HG02973 (cell line): Measurements from ENCODE around the gene SPPL2B.

Experiments
- ATAC-seq: cut with Tn5 transposase; IDR thresholded peaks from one replicate; pipeline ENCODE4 v1.9.1; 2021; ENCODE audit warnings: moderate library complexity; ENCODE audit not compliant: unreplicated experiment

Gene SPPL2B

DNA sequence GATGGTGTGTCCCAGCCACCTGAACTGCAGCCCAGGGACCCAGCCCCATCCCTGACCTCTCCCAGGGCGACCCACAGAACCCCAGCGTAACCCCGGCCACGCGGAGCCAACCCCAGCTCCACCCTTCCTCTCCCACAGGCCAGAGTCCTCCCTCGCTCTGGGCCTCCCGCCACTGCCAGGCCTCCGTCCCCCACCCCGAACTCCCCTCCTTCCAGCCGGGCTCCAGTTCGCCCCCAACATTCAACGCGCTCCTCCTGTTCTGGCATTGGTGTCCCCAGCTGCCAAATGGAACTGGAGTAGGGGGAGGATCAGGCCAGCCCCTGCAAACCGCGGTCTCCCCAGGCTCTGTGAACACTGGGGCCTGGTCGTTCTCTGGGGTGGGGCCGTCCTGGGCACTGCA lies 28.0 kb upstream of the SPPL2B start:
- ATAC-seq: no peak

DNA sequence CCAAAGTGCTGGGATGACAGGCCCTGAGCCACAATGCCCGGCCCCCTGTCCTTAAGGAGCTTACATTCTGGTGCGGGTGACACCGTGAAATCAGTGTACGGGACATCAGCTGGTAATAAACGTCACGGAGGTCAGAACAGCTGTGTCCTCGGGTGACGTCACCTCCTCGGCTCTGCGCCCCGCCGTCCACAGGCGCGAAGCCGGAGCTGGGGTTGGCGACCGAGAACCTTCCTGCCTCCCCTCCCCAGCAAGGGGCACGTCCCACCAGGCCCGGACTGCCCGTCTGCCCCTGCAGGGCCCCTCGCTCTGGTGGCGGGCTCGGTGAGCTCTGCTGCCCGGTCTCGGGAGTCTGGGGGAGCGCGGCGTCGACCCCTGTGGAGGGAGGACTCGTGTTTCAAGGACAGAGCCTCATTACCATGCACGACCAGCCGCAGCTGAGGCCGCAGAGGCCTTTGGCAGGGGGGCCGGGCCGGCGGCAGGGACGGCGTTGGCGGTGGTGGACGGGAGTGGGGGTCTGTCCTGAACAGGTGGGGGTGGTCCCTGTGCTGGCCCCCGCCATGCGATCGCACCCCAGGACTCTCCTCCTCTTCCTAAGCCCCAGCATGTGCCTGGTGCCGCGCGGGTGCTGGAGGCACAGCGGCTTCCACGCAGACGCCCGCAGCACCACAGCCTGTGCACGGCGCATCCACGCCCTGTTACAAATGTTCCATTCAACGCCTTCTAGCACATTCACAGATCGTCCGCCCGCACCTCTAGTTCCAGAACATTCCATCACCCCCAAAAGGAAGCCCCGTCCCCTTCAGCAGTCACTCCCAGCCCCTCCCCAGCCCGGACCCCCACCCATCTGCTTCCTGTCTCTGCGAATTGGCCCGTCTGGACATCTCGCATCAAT lies 25.9 kb upstream of the SPPL2B start:
- ATAC-seq: no peak

DNA sequence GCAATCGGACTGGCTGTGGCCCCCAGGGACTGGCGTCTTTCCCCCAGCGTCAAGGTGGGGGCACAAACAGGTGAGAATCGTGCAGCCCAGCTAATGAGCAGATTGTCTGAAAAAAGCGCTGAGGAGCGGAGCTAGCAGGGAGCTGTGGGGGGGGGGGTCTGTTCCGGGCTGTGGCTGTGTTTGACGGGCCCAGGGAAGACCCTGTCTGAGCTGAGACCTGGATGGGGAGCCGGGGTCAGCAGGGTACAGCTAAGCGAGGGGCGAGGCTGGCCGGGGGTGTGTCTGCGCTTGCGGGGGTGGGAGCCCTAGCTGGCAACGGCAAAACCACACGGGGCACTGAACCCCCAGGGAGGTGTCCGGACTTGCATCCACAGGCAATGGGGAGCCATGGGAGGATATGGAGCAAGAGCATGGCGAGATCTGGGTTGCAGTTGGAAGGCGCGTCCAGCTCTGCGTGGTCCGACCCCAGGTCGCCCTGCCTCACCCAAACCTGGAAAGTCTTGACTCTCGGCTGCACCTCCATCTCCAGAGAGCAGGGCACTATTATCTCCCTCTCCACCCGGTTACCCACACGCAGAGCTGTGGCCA lies 25.2 kb upstream of the SPPL2B start:
- ATAC-seq: no peak

DNA sequence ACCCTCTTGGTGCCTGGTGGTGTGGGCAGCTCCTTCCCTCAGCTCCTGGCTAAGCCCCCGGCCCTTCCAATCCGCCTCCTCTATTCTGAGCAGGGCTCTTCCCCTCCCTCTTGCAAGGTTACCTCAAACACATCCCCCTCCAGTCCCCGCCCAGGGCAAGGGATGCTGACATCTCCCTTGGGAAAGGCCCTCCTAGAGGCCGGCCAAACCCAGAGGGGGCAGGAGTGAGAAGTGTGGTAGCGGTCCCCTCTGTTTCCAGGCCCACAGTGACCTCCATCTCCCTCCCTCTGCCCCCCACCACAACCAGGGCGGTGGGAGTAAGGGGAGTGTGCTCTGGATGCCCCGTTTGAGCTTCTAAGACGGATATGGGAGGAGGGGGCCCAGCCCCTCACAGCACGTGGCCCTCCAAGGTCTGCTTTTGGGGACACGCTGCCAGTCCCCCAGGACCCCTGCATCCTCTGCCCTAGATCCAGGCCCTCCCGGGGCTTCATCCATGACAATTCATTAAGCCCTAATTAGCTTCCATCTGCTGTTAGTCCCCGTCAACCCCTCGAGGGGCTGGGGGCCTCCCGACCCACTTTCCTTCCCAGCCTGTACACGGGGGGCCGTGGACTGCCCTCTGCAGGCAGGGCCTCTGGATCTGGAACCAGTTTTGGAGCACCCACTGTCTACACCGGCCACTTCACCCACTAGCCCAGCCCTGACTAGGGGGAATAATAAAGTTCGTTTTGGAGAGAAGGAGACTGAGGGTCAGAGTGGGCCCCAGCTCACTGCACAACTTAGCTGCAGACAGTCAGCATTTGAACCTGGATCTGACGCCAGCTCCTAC lies 22.8 kb upstream of the SPPL2B start:
- ATAC-seq: no peak

DNA sequence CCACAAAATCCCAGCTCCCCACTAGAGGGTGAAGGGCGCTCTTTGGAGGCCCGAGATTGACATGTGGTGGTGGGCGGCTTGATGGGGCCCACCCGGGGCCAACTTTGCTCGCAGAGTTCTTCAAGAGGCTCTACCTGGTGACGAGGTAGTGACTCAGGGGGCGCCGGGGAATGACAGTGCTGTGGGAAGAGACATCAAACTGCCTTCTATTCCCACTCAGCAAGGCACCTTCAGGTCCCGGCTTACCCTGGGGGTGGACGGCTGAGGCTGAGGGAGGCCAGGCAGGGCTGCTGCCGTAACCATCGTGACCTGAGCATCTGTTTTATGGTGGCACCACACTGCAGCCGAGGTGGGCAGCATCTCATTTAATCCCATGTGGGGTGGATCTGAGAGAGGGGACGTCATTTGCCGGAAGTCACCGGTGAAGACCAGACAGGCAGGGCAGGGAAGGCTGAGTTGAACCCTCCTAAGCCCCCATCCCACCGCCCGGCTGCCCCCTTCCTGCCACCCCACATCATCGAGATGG lies 22.1 kb upstream of the SPPL2B start:
- no peak for ATAC-seq

DNA sequence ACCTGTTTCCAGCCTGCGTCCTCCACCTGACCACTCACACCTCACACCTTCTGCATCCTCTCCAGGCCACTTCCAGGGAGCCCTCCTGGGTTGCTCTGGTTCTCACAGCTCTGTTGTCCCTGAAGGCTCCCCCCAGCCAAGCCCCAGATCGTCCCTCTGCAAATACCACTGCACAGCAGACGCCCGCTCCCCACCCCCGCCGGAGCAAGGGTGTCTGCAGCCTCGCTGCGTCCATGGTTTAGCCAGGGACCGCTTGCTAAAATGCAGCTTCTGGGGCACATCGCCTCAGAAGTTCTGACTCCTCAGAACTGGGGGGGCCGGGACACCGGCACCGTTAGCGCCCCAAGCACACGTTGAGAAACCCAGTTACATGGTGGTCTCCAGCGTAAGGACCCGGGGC lies 21.5 kb upstream of the SPPL2B start:
- no peak for ATAC-seq

DNA sequence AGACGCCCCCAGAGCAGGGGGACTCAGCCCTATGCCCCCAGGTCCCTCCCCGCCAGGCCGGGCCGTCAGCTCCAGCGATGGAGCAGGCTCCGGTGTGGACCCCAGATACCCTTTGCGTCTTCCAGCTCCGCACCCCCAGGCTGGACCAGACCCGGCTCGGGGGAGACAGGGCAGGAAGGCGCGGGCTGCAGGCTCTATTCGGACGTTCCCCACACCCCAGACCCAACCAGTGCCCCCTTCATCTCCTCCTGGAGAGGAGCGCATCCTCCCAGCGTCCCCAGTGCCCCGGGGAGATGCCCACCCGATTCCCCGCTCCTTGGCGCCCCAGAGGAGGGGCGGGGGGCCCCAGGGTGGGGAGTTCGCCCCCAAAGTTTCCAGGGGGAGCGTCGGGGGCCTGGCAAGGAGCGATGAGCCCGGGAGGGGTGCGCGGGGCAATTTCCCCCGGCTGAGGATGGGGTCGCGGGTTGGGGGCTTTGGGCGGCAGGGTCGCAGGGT lies 20.9 kb upstream of the SPPL2B start:
- no peak for ATAC-seq

DNA sequence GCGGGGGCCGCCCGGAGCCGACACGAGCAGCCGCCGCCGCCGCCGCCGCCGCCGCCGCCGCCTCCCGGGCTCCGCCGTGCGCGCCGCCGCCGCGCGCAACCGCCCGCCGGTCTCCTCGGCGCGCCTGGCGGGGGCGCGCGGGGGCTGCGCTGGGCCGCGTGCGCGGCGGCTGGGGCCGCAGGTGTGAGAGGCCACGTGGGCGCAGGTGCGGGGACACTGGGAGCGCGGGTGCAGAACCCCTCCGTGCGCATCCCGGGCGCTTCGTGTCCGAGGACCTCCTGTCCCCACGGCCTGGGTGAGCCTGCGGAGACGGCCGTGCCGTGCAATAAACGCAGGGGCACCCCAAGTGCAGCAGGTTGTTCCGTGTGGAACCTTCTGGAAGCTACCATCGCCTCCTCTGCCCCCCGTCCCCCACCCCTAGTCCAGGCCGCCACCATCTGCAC lies 20.3 kb upstream of the SPPL2B start, which contains the start of gene LINGO3:
TSS of gene LINGO3 (minus strand) at position 41 of the 443 bp plus-strand sequence. CDS start 16,378 bp downstream, outside the sequence.
- ATAC-seq: no peak

DNA sequence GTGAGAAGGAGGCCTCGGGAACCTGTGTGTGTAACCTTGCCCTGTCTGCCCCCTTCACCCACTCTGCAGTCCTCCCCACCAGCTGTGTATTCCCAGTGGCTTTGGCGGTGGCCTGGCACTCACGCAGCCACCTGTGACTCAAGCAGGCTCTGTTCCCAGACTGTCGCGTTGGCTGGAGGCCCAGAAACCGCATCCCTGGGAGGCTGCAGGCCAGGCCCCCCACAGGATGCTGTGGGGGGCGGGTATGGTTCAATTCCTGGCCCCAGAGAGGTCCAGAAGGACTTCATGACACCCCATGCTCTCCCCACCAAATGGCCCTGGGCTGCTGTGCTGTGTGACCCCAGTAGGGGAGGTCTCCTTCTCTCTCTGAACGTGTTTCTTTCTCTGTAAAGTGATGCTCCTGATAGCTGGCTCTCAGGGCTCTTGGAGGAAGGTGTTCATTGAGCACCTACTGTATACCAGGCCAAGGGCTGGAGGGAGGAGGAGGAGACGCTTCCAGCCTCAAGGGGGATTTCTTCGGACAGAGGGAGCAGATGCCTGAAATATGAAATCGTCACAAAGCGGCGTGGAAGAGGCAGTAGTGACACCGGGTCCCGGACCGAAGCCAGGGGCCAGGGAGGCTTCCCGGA lies 18.6 kb upstream of the SPPL2B start:
- ATAC-seq: no peak

DNA sequence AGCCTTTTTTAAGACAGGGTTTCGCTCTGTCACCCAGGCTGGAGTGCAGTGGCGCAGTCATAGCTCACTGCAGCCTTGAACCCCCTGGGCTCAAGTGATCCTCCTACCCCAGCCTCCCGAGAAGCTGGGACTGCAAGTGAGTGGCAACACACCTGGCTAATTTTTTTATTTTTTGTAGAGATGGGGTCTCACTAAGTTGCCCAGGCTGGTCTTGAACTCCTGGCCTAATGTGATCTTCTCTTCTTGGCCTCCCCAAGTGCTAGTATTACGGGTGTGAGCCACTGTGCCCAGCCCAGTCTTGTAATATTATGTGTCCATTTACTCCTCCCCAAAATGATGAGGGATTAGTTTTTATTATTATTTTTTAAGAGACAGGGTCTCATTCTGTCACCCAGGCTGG lies 17.4 kb upstream of the SPPL2B start:
- ATAC-seq: no peak

DNA sequence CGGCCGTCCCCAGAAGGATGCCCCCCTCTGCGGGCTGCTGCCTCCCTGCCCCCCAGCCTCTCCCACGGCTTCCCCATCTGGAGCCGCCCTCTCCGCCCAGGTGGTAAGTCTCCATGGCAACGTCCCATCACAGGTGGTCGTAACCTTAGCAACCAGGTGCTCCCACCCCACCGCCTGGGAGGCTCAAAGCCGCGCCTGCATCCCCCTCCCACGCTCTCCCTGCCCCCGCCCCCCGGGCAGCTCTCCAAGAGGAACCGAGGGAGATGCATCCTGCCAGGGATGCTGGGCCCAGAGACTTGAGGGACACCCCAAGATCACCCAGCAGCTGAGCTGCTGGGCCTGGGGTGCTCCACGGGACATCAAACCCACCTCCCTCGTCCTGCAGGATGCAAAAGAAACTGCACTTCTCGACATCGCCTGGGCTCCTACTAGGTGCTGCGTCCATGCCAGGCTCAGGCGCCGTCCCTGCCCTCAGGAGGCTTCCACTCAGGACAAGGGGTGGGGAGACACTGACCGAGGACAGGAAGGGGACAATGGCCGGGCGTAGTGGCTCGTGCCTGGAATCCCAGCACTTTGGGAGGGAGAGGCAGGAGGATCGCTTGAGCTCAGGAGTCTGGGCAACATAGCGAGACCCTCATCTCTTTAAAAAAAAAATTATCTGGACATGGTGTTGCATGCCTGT lies 15.5 kb upstream of the SPPL2B start:
- ATAC-seq: no peak

DNA sequence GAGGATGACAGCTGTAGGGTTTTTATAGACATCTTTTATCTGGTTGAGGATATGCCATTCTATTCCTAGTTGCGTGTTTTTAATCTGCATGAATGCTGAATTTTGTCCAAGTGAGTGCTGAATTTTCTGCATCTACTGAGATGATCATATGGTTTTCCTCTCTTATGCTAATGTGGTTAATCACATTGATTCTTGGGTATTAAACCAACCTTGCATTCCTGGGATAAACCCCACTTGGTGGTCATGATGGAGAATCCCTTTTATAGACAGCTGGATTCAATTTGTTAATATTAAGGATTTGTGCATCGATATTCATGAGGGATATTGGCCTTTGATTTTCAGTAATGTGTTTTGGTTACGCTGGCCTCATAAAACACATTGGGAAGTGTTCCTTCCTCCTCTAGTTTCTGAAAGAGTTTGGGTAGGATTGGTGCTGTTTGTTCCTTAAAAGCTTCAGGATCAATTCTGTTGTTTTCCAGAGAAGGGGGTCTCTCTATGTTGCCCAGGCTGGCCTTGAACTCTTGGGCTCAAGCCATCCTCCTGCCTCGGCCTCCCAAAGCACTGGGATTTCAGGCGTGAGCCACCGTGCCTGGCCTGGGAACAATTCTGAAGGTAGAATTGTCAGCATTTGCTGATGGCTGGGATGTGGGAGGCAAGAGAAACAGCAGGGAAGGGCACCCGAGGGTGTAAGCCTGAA lies 13.2 kb upstream of the SPPL2B start:
- ATAC-seq: no peak

DNA sequence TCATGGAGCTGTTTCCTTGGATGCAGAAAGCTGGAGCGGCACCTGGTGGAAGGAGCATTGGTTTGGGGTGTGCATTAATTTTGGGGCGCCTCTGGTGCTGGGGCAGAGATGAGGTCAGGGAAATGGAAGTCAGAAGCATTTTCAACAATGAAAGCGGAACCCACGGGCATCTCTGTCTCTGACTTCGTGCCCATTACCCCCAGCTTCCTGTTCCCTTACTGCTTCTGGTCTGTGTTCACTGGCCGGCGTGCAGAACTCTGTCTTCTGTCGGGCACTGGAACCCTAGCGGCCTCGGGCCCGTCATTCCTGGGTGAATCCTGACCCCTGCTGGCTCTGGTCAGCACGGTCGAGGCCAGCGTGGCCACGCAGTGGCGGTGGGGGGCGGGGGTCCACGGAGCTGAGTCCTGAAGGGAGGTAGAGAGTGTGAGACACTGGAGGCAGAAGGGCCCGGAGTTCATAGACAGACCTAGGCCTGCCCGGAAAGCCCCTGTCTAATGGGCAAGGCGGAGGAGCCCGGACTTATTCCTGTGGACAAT lies 12.6 kb upstream of the SPPL2B start:
- no peak for ATAC-seq

DNA sequence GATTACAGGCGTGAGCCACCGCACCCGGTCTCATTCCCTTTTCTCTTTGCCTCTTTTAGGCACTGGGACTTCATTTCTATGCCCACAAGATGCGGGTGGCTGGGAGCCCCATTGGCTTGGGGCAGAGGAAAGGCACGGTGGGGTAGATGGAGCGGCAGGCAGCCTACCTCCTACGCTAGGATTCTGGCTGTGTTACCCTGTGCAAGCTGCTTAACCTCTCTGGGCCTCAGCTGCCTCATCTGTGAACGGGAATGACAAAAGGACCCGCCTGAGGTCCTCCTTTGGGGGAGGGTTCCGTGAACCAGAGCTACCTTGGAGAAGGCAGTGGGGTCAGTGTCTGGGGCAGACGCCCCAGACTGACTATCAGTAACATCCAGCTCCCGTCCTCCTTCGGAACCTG lies 11.2 kb upstream of the SPPL2B start:
- no peak for ATAC-seq

DNA sequence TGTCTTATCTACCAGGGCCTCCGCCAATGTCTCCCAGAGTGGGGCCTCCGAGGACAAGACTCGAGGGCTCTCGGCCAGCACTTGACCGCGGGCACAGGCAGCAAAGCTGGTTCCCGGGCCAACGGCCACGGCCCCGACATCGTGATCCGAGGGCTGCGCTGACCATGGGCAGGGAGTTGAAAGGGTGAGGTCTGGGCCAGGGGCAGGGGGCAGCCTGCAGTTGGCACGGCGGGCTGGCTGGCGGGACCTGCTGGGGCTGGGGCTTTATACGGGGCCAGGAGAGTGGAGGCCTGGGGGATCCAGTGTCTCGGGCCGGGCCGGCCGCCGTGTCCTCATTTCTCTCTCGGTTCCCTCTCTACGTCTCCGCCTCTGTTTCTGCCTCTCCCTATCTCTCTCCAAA lies 10.7 kb upstream of the SPPL2B start:
- no peak for ATAC-seq

DNA sequence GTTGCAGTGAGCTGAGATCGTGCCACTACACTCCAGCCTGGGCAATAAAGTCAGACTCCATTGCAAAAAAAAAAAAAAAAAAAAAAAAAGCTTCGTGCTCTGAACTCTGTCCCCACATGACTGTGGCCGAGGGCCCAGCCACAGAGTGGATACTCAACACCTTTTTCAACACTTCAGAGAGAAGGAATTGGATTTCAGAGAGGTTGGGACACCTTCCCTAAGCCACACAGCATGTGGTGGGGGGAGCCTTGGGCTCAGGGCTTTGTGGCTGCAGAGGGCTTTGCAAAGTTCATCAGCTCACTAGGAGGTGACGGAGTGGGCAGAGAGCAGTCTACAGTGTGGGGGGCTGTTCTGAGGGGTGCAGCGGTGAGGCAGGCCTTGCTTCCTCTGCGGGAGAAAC lies 9.6 kb upstream of the SPPL2B start:
- ATAC-seq: no peak

DNA sequence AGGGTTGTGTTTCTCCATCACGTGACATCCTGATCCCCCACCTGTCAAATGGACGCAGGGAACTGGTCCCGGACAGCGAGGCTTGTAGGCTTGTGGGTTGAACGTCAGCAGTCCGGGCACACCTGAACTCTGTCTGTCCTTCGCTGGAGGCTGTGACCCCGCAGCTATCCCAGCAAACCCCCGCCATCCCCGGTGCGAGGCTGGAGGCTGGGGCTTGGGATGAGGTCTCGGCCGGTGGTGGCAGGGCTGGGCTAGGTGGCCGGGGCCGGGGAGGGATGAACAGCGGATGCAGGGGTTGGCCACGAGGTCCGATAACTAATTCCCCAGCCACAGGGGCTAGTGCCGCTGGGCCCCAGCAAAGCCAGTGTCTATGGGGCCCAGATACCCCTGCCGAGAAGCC lies 8.9 kb upstream of the SPPL2B start:
- ATAC-seq: no peak

DNA sequence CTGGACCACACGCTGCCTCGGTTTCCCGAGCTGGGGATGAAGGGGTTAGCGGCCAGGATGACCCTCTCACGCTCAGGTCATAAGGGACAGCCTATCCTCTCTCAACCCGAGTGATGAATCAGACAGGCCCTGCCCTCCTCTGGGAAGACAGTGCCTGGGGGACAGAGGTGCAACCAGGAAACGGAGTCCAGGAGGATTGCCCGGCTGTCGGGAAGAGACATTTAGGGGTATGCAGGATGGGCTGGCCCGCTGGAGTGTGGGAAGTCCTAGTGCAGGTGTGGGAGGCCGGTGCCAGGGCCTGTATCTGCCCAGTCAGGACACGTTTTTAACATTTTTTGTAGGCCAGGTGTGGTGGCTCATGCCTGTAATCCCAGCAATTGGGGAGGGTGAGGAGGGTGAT lies 8.4 kb upstream of the SPPL2B start:
- ATAC-seq: no peak

DNA sequence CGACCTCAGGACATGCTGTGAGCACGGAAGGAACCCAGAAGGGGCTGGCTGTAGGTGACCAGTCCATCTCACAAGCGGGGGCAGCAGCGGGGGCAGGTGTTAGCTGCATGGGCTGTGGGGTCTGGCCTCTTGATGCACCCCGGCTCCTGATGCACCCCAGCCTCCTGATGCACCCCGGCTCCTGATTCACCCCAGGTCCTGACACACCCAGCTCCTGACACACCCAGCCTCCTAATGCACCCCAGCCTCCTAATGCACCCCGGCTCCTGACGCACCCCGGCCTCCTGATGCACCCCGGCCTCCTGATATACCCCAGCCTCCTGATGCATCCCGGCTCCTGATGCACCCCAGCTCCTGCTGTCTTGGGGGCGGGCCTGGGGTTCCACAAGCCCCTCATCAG lies 7.5 kb upstream of the SPPL2B start:
- ATAC-seq: no peak
